ENCODE data around the gene ANXA4.

DNA sequence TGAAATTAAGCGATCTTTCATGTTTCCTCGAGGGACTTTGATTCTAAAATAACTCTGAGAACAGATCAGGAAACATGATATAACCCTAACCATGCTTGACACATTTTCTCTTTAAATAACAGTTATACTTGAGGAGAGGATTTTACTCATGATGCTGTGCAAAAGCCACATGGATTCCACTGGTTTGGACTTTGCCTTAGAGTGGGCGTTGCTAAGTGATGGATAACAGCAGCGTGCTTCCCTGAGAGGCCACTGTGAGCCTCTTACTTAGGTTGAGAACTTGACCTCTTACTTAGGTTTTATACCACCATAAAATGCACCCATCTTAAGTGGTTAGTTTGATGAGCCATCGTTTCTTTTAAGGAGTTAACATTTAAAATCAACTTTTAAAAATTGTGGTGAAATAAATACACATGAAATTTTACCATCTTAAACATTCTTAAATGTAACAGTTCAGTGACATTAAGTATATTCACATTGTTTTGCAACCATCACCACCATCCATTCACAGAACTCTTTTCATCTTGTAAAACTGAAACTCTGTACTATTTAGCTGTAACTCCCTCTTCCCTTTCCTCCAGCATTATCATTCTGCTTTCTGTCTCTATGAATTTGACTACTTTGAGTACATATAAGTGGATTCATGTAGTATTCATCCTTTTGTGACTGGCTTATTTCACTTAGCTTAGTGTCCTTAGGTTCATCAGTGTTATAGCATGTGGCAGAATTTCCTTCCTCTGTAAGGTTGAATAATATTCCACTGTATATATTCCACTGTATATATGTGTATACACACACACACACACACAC, 22.6 kb downstream of the ANXA4 start:
- TF ChIP-seq, protein P1, sequence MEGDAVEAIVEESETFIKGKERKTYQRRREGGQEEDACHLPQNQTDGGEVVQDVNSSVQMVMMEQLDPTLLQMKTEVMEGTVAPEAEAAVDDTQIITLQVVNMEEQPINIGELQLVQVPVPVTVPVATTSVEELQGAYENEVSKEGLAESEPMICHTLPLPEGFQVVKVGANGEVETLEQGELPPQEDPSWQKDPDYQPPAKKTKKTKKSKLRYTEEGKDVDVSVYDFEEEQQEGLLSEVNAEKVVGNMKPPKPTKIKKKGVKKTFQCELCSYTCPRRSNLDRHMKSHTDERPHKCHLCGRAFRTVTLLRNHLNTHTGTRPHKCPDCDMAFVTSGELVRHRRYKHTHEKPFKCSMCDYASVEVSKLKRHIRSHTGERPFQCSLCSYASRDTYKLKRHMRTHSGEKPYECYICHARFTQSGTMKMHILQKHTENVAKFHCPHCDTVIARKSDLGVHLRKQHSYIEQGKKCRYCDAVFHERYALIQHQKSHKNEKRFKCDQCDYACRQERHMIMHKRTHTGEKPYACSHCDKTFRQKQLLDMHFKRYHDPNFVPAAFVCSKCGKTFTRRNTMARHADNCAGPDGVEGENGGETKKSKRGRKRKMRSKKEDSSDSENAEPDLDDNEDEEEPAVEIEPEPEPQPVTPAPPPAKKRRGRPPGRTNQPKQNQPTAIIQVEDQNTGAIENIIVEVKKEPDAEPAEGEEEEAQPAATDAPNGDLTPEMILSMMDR (IDR thresholded peaks at IDR 0.05): no peak
- no peak for TF ChIP-seq POLR2A (IDR thresholded peaks at IDR 0.05)
